Prostate gland (tissue), 2 donors: ENCODE data around the gene RNF39. TPM values are rescaled to one million over a fixed set of nuclear protein-coding genes. Genes with fewer than 3 reads are reported as not detected.
"Not testable (repeated sequence)": the region's sequence is repeated elsewhere in the genome, so short reads cannot be mapped to it uniquely, and the experiment has no call there.

ENCODE experiments used
- DNase-seq: peaks from one replicate; pipeline ENCODE4 v3.0.0-alpha.2; 2019; ENCODE audit warnings: low spot score
- H3K27ac ChIP-seq, 2 donors: fragments of 200-600 bp; sonication (generic); 2 replicates each; pipeline ENCODE4 v1.5.1; 2017 to 2019
- H3K27me3 ChIP-seq: fragments of 200-600 bp; sonication (generic); replicated peaks from 2 replicates; pipeline ENCODE4 v1.5.1; 2019; ENCODE audit not compliant: insufficient read depth
- H3K36me3 ChIP-seq, 2 donors: fragments of 200-600 bp; sonication (generic); 1 replicate in 1 of 2; 2 replicates in 1 of 2; pipeline versions ENCODE4 v1.5.1 to v1.8.1; 2017 to 2019
- H3K4me1 ChIP-seq: fragments of 200-600 bp; sonication (generic); replicated peaks from 2 replicates; pipeline ENCODE4 v1.5.1; 2019
- H3K4me3 ChIP-seq, 2 donors: fragments of 200-600 bp; sonication (generic); 2 replicates each; pipeline ENCODE4 v1.5.1; 2017 to 2019
- H3K9me3 ChIP-seq: fragments of 200-600 bp; sonication (generic); 2 replicates; pipeline ENCODE4 v1.5.1; 2017
- CTCF ChIP-seq, 4 experiments: fragments of 200-600 bp in 2 of 4; fragments of 450-650 bp in 2 of 4; sonication (generic) in 2 of 4; IDR thresholded peaks; 1 replicate in 3 of 4; 2 replicates in 1 of 4; pipeline ENCODE4 v1.5.1; 2016 to 2019; ENCODE audit warnings: antibody characterized with exemption in 4 of 4, mild to moderate bottlenecking in 2 of 4, moderate library complexity in 2 of 4
- POLR2A ChIP-seq: fragments of 450-650 bp; IDR thresholded peaks from one replicate; pipeline ENCODE4 v1.6.1; 2016; ENCODE audit warnings: antibody characterized with exemption, mild to moderate bottlenecking
- POLR2AphosphoS5 ChIP-seq: sonication (generic); formaldehyde crosslinking; IDR thresholded peaks from one replicate; pipeline ENCODE4 v1.6.1; 2017; ENCODE audit warnings: antibody characterized with exemption
- WGBS: methylation state at CpG from one replicate; pipeline ENCODE4 v1.1.5; 2018; 5-methylcytosine and 5-hydroxymethylcytosine counted together
- intact Hi-C: fragments of 100-400 bp; cut with DNase I; formaldehyde crosslinking; loops from one replicate; pipeline ENCODE4 v1.14.2; 2022
- small RNA-seq, 2 donors: library from RNA; depleted of rRNA; stranded (forward); fragments of <200 nt; gene quantifications; one replicate each; pipeline ENCODE3, GENCODE V24; 2016
- total RNA-seq, 2 donors: library from RNA; depleted of rRNA; stranded (reverse); fragments of >200 nt; gene quantifications; one replicate each; pipeline ENCODE4 v1.1.0, GENCODE V29; 2016

The RNF39 gene
- total RNA-seq, 2 donors from 2014 or later, result 9.0 to 29.1 TPM

- H3K4me3 ChIP-seq, result no peak overlapping the region
- H3K4me1 ChIP-seq, result no peaks in the 10 kb centered on the region
- intact Hi-C loops, result no loop called here
- H3K27ac ChIP-seq, result no peak overlapping the region
- H3K27me3 ChIP-seq, result no peaks in the 10 kb centered on the region
- DNase-seq, result no peak
- 100% methylated on average over 1 of the region's 1 CpG for WGBS
- no peaks in the 10 kb centered on the region for H3K36me3 ChIP-seq
- no peaks in the 10 kb centered on the region for H3K9me3 ChIP-seq
- TF ChIP-seq POLR2AphosphoS5 (no peak), POLR2A (no peak), CTCF (IDR thresholded peaks at IDR 0.05) (no peak)
Measured at GRCh38 chr6:30025186-30025585, 50.4 kb downstream of the RNF39 start.

- H3K4me1 ChIP-seq, H3K36me3 ChIP-seq, DNase-seq, H3K27ac ChIP-seq, H3K27me3 ChIP-seq, intact Hi-C loops, H3K4me3 ChIP-seq, H3K9me3 ChIP-seq: not testable (repeated sequence)
Measured at GRCh38 chr6:30022712-30023111, 52.9 kb downstream of the RNF39 start.

- Histone ChIP-seq H3K36me3 (no peaks in the 10 kb centered on the region), H3K4me1 (no peaks in the 10 kb centered on the region), H3K27me3 (no peaks in the 10 kb centered on the region), H3K4me3 (no peak overlapping the region), H3K27ac (no peak overlapping the region), H3K9me3 (no peaks in the 10 kb centered on the region)
- WGBS, result 93% methylated on average over 3 of the region's 3 CpGs
- DNase-seq, result no peak
- no peak for TF ChIP-seq CTCF (IDR thresholded peaks at IDR 0.05)
- no peak for TF ChIP-seq POLR2AphosphoS5
- TF ChIP-seq POLR2A, result no peak
- intact Hi-C loops, result no loop called here
Measured at GRCh38 chr6:30022189-30022588, 53.4 kb downstream of the RNF39 start.

GRCh38 chr6:30020626-30021025, 54.9 kb downstream of the RNF39 start:
- intact Hi-C loops, result no loop called here
- H3K4me1 ChIP-seq, result no peaks in the 10 kb centered on the region
- 91% methylated on average over 1 of the region's 1 CpG for WGBS

More at GRCh38 chr6:30020626-30021025, 54.9 kb downstream of the RNF39 start:
- Histone ChIP-seq H3K36me3 (no peaks in the 10 kb centered on the region), H3K4me3 (no peak overlapping the region), H3K9me3 (no peaks in the 10 kb centered on the region), H3K27ac (no peak overlapping the region), H3K27me3 (no peaks in the 10 kb centered on the region)
- TF ChIP-seq CTCF (IDR thresholded peaks at IDR 0.05) (no peak), POLR2AphosphoS5 (no peak), POLR2A (no peak)
- no peak for DNase-seq

Small RNA genes lying within 50 kb of the gene (small RNA-seq; reads per million reads assigned to genes)
- 0 reads per million in 2 donors for gene RF02218
- gene RF02219, result 0 reads per million in 2 donors
- gene RF02220, result 0 reads per million in 2 donors

Other genes starting within 250 kb of the RNF39 start
- 1 to 10 TPM in 1 of 2 donors, not detected in 1; 1.8 TPM for gene HLA-G, start 247.9 kb downstream of the RNF39 start, total RNA-seq
- gene HLA-A, start 133.2 kb downstream of the RNF39 start, total RNA-seq, result 100 to 1,000 TPM; 564 to 620 TPM
- 10 to 100 TPM; 31.9 to 36.3 TPM for gene POLR1H, start 14.5 kb downstream of the RNF39 start, total RNA-seq
- 10 to 100 TPM; 49.7 to 59.3 TPM for gene PPP1R11, start 8.6 kb downstream of the RNF39 start, total RNA-seq
- gene TRIM31, start 37.3 kb upstream of the RNF39 start, total RNA-seq, result under 1 TPM in 1 of 2 donors, not detected in 1; 0.32 TPM
- gene TRIM40, start 60.4 kb upstream of the RNF39 start, total RNA-seq, result not detected
- gene TRIM10, start 85.4 kb upstream of the RNF39 start, total RNA-seq, result not detected
- not detected for gene TRIM15, start 87.8 kb upstream of the RNF39 start, total RNA-seq
- gene TRIM26, start 137.6 kb upstream of the RNF39 start, total RNA-seq, result 100 to 1,000 TPM in 1 of 2 donors, 10 to 100 TPM in 1; 74.8 to 100 TPM